GM18508 (cell line): ENCODE results near the gene CD180.

Experiments
- ATAC-seq: cut with Tn5 transposase; IDR thresholded peaks from one replicate; pipeline ENCODE4 v1.9.1; 2021; ENCODE audit warnings: moderate number of reproducible peaks; ENCODE audit not compliant: insufficient read depth, unreplicated experiment

CD180 gene

DNA sequence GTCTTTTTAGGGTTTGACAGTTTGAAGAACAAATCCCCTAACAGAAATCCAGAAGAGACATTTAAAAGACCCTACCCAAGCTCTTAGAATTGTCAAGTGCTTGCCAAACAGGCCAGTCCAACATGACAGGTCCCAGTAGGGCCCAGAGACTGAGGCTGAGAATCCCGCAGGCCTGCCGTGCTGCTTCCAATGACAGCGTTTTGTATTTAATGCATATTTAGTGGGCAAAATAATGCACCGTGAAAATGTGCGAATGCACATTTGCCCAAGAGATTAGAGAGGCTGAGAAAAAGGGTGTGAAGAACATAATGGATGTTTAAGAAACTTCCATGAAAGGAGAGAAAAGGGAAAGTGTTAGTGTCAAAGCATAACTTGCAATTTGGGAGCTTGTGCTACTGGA is 57.6 kb downstream of the CD180 start:
- ATAC-seq: no peak

DNA sequence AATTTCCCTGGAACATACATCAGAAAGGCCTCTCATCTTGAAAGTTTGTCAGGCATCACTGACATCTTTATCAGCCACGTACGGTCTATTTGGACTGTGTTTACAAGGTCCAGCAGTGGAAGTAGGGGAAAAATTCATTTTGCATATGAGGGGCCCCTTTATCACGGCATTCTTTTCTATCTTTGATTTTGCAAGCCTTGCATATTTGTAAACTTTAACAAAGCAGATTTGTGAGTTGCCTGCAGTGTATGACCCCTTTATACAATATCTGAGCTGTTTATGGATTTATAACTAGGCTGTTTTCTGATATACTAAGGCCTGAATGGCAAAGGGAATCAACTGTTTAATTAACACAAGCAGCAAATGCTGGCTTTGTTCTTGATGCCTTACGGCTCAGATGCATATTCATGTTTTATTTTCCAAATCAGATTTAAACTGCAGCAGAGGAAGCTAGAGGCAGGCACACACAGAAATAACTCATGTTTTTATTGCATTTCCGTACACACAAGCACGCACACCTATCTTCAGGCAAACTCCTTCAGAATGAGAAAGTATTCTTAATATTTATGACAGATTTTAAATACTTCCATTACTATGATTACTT is 61.1 kb downstream of the CD180 start:
- no peak for ATAC-seq

DNA sequence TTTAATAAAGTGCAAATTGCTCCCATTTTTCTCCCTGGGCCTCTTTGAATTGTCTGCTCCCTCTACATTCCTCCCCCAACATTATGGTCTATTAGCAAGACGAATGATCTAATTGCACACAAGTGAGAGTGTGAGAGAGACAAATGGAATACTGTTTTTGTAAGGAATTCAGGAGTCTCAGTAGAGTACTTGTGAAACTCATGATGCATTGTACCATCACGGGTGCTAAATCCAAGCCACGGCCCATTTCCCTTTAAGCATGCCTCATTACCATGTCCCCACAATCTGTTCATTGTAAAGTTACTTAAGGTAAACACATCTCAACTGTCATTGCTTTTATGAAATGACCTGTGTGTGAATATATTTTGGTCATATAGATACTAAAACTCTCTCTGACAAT is 62.8 kb downstream of the CD180 start:
- ATAC-seq: no peak

DNA sequence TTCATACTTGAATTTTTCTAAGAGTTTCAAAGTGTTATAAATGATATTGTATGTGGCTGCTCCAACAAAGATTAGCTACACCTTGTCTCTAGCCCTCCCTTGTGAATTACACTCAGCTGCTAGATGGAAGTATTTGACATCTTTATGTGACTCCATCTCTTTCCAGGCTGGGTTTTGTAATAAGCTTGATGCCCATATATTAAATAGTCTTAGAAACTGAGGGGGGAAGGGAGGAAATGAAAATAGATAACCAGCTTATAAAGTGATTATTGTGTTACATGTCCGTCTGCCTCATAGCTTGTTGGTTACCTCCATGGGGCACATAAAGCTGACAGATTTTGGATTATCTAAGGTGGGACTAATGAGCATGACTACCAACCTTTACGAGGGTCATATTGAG is 63.4 kb downstream of the CD180 start:
- ATAC-seq: no peak

DNA sequence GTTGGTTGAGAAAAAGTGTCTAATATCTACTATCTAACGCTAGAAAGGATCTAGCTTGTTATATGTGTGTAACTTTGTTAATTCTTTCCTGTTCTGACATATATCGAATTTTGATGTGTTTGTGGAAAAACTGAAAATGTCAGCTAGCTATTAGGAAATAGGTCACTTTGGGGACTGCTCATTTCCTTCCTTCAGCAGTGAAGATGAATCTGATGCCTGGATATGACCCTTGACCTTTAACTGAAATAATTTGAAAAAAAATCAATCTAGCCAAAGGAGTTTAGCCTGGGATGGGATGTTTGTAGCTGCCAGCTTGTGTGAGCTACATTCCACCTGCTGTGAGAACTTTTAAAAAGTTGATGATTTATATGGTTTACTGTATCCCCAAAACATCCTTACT is 66.8 kb downstream of the CD180 start:
- no peak for ATAC-seq
